Sigmoid colon (tissue), 3 donors: ENCODE data around the gene ZNF30.

Source experiments
- CTCF ChIP-seq, 4 experiments: fragments of 450-650 bp in 3 of 4; fragments of 200-600 bp in 1 of 4; IDR thresholded peaks; one replicate each; pipeline ENCODE4 v1.5.1; 2016 to 2019; ENCODE audit warnings: antibody characterized with exemption in 4 of 4, mild to moderate bottlenecking in 3 of 4, moderate library complexity in 2 of 4
- POLR2A ChIP-seq, 2 donors: fragments of 450-650 bp; IDR thresholded peaks; one replicate each; pipeline ENCODE4 v1.6.1; 2016; ENCODE audit warnings: antibody characterized with exemption in 2 of 2, mild to moderate bottlenecking in 2 of 2, moderate library complexity in 2 of 2

- TF ChIP-seq CTCF (IDR thresholded peaks at IDR 0.05): no peak
- no peak for TF ChIP-seq POLR2A (IDR thresholded peaks at IDR 0.05)
Measured at GRCh38 chr19:34979819-34980640, 53.3 kb downstream of the ZNF30 start.
